ENCODE results near the gene NEDD8. TPM values are rescaled to one million over a fixed set of nuclear protein-coding genes. Genes with fewer than 3 reads are reported as not detected.

NEDD8 gene
- total and polyA plus RNA-seq, 2 experiments from 2014 or later: 264 to 492 TPM

GRCh38 chr14:24277606-24278321, 45.6 kb upstream of the NEDD8 start:
- Histone ChIP-seq H3K36me3 (no peaks in the 10 kb centered on the region), H3K9me3 (ENCODE audit: low read depth) (no peaks in the 10 kb centered on the region), H3K27me3 (no peaks in the 10 kb centered on the region), H3K4me1 (ENCODE audit: low read depth) (no peaks in the 10 kb centered on the region), H3K4me3 (no peak overlapping the region), H3K27ac (no peak overlapping the region)
- DNase-seq (ENCODE audit: low read depth in 1 of 2, low spot score in 1 of 2): no peak
- no peak for TF ChIP-seq CTCF (IDR thresholded peaks at IDR 0.05; ENCODE audit: low read depth, low read length)

- Histone ChIP-seq H3K4me3 (no peak overlapping the region), H3K4me1 (ENCODE audit: low read depth) (no peaks in the 10 kb centered on the region), H3K27ac (no peak overlapping the region), H3K9me3 (ENCODE audit: low read depth) (no peaks in the 10 kb centered on the region), H3K27me3 (no peaks in the 10 kb centered on the region), H3K36me3 (no peaks in the 10 kb centered on the region)
- DNase-seq (ENCODE audit: low read depth in 1 of 2, low spot score in 1 of 2): no peak
- TF ChIP-seq CTCF (IDR thresholded peaks at IDR 0.05; ENCODE audit: low read depth, low read length): no peak
Observed at GRCh38 chr14:24277071-24277470, 44.9 kb upstream of the NEDD8 start.

- no peak for DNase-seq (ENCODE audit: low read depth in 1 of 2, low spot score in 1 of 2)
- Histone ChIP-seq H3K4me3 (no peak overlapping the region), H3K9me3 (ENCODE audit: low read depth) (no peaks in the 10 kb centered on the region), H3K4me1 (ENCODE audit: low read depth) (no peaks in the 10 kb centered on the region), H3K27ac (no peak overlapping the region), H3K36me3 (no peaks in the 10 kb centered on the region), H3K27me3 (no peaks in the 10 kb centered on the region)
- no peak for TF ChIP-seq CTCF (IDR thresholded peaks at IDR 0.05; ENCODE audit: low read depth, low read length)
Observed at GRCh38 chr14:24274101-24274543, 42.0 kb upstream of the NEDD8 start.

GRCh38 chr14:24273422-24273998, 41.3 kb upstream of the NEDD8 start:
- Histone ChIP-seq H3K27ac (no peak overlapping the region), H3K36me3 (no peaks in the 10 kb centered on the region), H3K4me1 (ENCODE audit: low read depth) (no peaks in the 10 kb centered on the region), H3K9me3 (ENCODE audit: low read depth) (no peaks in the 10 kb centered on the region), H3K27me3 (no peaks in the 10 kb centered on the region), H3K4me3 (no peak overlapping the region)
- no peak for TF ChIP-seq CTCF (IDR thresholded peaks at IDR 0.05; ENCODE audit: low read depth, low read length)
- no peak for DNase-seq (ENCODE audit: low read depth in 1 of 2, low spot score in 1 of 2)

GRCh38 chr14:24272467-24272866, 40.3 kb upstream of the NEDD8 start:
- no peaks in the 10 kb centered on the region for H3K9me3 ChIP-seq (ENCODE audit: low read depth)
- no peak overlapping the region for H3K27ac ChIP-seq
- H3K4me3 ChIP-seq: no peak overlapping the region
- TF ChIP-seq CTCF (IDR thresholded peaks at IDR 0.05; ENCODE audit: low read depth, low read length): no peak
- no peaks in the 10 kb centered on the region for H3K27me3 ChIP-seq
- no peaks in the 10 kb centered on the region for H3K4me1 ChIP-seq (ENCODE audit: low read depth)
- H3K36me3 ChIP-seq: no peaks in the 10 kb centered on the region
- no peak for DNase-seq (ENCODE audit: low read depth in 1 of 2, low spot score in 1 of 2)
